Measurements from ENCODE around the gene ZNF573. TPM values are rescaled to one million over a fixed set of nuclear protein-coding genes. Genes with fewer than 3 reads are reported as not detected.

ZNF573 gene
- total and polyA plus RNA-seq, 2 of the 13 experiments (the other 11 are each of a cell fraction or from before 2014, with no cell fraction given) = 3.1 to 9.3 TPM

DNA sequence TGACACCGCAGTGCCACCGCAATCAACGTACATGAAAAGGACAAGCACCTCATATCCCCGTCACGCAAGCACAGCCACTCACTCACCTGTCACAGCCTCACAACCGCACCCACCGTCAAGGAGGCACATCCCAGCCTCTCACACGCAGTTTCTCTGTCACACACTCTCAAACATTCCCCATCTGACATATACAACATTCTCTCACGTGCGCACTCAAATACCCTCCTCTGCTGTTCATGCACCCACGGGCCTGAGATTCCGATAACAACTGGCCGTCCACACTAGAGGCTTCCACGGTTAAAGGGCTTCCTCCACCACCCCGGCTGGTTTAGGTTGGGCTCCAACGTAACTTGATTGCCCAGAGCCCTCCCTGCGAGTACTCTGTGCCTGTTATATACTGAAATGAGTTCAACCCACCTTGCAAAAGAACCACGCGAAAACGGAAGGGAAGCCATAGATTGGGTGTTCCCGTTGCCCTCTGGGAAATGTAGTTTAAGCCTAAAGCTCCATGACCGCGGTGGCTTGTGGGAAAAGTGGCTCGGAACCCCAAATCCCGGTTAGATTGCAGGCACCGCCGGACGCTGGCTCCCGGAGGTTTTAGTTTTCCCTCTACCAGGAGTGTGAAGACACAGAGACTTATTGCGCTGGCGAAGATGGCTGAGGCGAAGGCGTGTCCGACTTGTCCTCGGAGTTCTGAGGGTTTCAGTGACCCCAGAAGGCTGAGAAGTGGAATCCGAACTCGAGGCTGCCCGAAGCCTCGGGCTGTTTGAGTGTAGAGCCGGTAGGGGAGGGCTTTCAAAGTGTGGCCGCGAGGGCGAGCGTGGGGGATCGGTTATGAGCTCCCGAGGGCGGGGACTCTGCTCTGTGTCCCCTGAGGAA, at the start of gene ZNF573 (continued):
- TF ChIP-seq U2AF1 (optimal IDR thresholded peaks at IDR 0.05; ENCODE audit: low read depth, low read length) = no peak
- 0 out of 2 replicates have a peak, but pooled peaks have one; percentile 50 for TF ChIP-seq ZNF850 (CRISPR knock-in tag; conservative IDR thresholded peaks at IDR 0.05)
- TF ChIP-seq ATF1 (CRISPR knock-in tag; IDR thresholded peaks at IDR 0.05) = peak; percentile 28; the same call in 1 of the 2 replicates
- TF ChIP-seq ZNF83 (CRISPR knock-in tag; IDR thresholded peaks at IDR 0.05; ENCODE audit: borderline replicate concordance) = no peak
- no peak for TF ChIP-seq SP1 (IDR thresholded peaks at IDR 0.05)
- no peak; the same call in 1 of the 2 replicates for TF ChIP-seq SP1 (CRISPR knock-in tag; IDR thresholded peaks at IDR 0.05)
- TF ChIP-seq, protein P1, sequence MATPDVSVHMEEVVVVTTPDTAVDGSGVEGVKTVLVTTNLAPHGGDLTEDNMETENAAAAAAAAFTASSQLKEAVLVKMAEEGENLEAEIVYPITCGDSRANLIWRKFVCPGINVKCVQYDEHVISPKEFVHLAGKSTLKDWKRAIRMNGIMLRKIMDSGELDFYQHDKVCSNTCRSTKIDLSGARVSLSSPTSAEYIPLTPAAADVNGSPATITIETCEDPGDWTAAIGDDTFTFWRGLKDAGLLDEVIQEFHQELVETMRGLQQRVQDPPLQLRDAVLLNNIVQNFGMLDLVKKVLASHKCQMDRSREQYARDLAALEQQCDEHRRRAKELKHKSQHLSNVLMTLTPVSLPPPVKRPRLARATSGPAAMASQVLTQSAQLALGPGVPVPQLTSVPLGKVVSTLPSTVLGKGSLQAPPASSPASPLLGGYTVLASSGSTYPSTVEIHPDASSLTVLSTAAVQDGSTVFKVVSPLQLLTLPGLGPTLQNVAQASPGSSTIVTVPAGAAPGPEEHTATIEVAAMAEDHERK (CRISPR knock-in tag; IDR thresholded peaks at IDR 0.05; ENCODE audit: low read depth) = no peak
- TF ChIP-seq ARID2 (CRISPR knock-in tag; IDR thresholded peaks at IDR 0.05; ENCODE audit: borderline replicate concordance) = no peak
- TF ChIP-seq, protein P2, sequence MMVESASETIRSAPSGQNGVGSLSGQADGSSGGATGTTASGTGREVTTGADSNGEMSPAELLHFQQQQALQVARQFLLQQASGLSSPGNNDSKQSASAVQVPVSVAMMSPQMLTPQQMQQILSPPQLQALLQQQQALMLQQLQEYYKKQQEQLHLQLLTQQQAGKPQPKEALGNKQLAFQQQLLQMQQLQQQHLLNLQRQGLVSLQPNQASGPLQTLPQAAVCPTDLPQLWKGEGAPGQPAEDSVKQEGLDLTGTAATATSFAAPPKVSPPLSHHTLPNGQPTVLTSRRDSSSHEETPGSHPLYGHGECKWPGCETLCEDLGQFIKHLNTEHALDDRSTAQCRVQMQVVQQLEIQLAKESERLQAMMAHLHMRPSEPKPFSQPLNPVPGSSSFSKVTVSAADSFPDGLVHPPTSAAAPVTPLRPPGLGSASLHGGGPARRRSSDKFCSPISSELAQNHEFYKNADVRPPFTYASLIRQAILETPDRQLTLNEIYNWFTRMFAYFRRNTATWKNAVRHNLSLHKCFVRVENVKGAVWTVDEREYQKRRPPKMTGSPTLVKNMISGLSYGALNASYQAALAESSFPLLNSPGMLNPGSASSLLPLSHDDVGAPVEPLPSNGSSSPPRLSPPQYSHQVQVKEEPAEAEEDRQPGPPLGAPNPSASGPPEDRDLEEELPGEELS (CRISPR knock-in tag; IDR thresholded peaks at IDR 0.05) = no peak
- TF ChIP-seq HDAC1 (CRISPR knock-in tag; IDR thresholded peaks at IDR 0.05) = peak; percentile 69; the same call in 1 of the 2 replicates
- TF ChIP-seq ZNF775 (CRISPR knock-in tag; IDR thresholded peaks at IDR 0.05; ENCODE audit: borderline replicate concordance) = no peak
- TF ChIP-seq, protein P3, sequence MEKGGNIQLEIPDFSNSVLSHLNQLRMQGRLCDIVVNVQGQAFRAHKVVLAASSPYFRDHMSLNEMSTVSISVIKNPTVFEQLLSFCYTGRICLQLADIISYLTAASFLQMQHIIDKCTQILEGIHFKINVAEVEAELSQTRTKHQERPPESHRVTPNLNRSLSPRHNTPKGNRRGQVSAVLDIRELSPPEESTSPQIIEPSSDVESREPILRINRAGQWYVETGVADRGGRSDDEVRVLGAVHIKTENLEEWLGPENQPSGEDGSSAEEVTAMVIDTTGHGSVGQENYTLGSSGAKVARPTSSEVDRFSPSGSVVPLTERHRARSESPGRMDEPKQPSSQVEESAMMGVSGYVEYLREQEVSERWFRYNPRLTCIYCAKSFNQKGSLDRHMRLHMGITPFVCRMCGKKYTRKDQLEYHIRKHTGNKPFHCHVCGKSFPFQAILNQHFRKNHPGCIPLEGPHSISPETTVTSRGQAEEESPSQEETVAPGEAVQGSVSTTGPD (CRISPR knock-in tag; IDR thresholded peaks at IDR 0.05) = no peak
- TF ChIP-seq ZNF772 (CRISPR knock-in tag; IDR thresholded peaks at IDR 0.05) = no peak
- TF ChIP-seq DR1 (CRISPR knock-in tag; IDR thresholded peaks at IDR 0.05) = no peak
- TF ChIP-seq BCL6 (CRISPR knock-in tag; IDR thresholded peaks at IDR 0.05) = peak; percentile 31
- TF ChIP-seq NCOA1 (CRISPR knock-in tag; IDR thresholded peaks at IDR 0.05) = peak; percentile 78
- no peak for TF ChIP-seq PAWR (CRISPR knock-in tag; IDR thresholded peaks at IDR 0.05; ENCODE audit: borderline replicate concordance)
- no peak; the same call in 1 of the 2 replicates for TF ChIP-seq HDAC2 (CRISPR knock-in tag; IDR thresholded peaks at IDR 0.05)
- TF ChIP-seq RAD51 (IDR thresholded peaks at IDR 0.05; ENCODE audit: borderline replicate concordance) = no peak
- peak; percentile 53 for TF ChIP-seq DMAP1 (CRISPR knock-in tag; IDR thresholded peaks at IDR 0.05)
- TF ChIP-seq GTF3A (CRISPR knock-in tag; conservative IDR thresholded peaks at IDR 0.05) = no peak
- no peak for TF ChIP-seq SMARCC2 (IDR thresholded peaks at IDR 0.05)
- no peak for TF ChIP-seq MIER2 (CRISPR knock-in tag; IDR thresholded peaks at IDR 0.05)
- TF ChIP-seq, protein P4, sequence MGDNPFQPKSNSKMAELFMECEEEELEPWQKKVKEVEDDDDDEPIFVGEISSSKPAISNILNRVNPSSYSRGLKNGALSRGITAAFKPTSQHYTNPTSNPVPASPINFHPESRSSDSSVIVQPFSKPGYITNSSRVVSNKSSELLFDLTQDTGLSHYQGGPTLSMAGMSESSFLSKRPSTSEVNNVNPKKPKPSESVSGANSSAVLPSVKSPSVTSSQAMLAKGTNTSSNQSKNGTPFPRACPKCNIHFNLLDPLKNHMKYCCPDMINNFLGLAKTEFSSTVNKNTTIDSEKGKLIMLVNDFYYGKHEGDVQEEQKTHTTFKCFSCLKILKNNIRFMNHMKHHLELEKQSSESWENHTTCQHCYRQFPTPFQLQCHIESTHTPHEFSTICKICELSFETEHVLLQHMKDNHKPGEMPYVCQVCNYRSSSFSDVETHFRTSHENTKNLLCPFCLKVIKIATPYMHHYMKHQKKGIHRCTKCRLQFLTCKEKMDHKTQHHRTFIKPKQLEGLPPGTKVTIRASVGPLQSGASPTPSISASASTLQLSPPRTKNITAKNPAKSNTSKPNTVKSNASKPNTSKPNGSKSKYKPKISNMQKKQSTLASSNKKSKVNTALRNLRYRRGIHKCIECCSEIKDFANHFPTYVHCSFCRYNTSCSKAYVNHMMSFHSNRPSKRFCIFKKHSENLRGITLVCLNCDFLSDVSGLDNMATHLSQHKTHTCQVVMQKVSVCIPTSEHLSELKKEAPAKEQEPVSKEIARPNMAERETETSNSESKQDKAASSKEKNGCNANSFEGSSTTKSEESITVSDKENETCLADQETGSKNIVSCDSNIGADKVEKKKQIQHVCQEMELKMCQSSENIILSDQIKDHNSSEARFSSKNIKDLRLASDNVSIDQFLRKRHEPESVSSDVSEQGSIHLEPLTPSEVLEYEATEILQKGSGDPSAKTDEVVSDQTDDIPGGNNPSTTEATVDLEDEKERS (CRISPR knock-in tag; IDR thresholded peaks at IDR 0.05) = peak; percentile 50; the same call in 1 of the 2 replicates

All from HepG2 (cell line).